Head of caudate nucleus (tissue), 42 donors: ENCODE measurements around the gene TMEM150A.
"Not testable (repeated sequence)": the region's sequence is repeated elsewhere in the genome, so short reads cannot be mapped to it uniquely, and the experiment has no call there.

ENCODE experiments used
- DNase-seq, 42 donors: peaks; one replicate each; pipeline versions ENCODE4 v3.0.0 to v3.0.0-alpha.2; 2020 to 2021; ENCODE audit warnings: mixed read lengths in 7 of 42
- intact Hi-C: fragments of 100-400 bp; cut with DNase I; formaldehyde crosslinking; loops from one replicate; pipeline ENCODE4 v1.15.0; 2022

Gene TMEM150A

DNA sequence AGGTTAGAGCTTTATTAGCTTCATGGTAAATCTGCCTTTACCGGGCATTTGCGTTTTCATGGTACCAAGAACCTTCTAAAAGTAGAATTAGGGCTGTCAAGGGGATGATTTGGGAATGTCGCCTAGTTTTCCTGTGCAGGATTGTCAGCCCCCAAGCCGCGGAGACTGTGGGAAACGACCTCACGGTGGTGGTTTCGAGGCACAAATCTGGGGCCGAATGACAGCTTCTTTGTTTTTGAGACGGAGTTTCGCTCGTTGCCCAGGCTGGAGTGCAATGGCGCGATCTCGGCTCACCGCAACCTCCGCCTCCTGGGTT lies 12.9 kb upstream of the TMEM150A start:
- no peak for DNase-seq
- intact Hi-C loops, result no loop called here

GRCh38 chr2:85614757-85615156 lies 12.3 kb upstream of the TMEM150A start:
- DNase-seq, intact Hi-C loops: not testable (repeated sequence)

GRCh38 chr2:85613717-85614515 lies 11.4 kb upstream of the TMEM150A start:
- intact Hi-C loops, result no loop called here
- DNase-seq, result no peak

- intact Hi-C loops, result no loop called here
- DNase-seq, result peak; percentile 74 to 96 (median 90)
Measured at GRCh38 chr2:85611705-85612587, 9.4 kb upstream of the TMEM150A start, which contains the start of gene C2orf68. C2orf68 (minus strand) TSS chr2:85612066; CDS start chr2:85611984, 82 bp downstream.

DNA sequence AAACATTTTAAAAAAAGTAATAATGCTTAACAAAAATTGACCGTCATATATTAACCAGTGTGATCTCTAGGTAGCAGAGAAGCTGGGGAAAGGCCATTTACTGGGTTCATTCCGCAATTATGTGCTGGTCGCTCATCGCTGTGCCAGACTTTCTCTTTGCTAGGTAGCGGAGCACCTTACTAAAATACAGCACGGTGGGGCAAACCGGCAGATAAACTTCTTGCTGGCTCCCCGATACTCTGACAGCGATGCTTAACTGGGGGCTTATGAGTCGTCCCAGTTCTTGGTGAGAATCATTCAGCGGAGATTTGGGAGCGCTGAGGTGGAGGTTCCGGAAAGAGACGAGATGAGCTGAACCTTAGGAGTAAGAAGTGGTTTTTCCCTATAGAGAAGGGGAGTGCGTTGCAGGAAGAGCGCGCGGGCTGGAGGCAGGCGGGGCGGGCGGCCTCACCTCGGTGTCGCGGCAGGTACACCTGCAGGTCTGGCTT lies 8.8 kb upstream of the TMEM150A start:
- intact Hi-C loops, result no loop called here
- DNase-seq, result no peak

- intact Hi-C loops, result no loop called here
Measured at GRCh38 chr2:85607268-85608215, 5.0 kb upstream of the TMEM150A start.

GRCh38 chr2:85606116-85606455 lies 3.6 kb upstream of the TMEM150A start:
- intact Hi-C loops, result no loop called here
- DNase-seq, result no peak

More at GRCh38 chr2:85607268-85608215, 5.0 kb upstream of the TMEM150A start:
- DNase-seq, result no peak

DNA sequence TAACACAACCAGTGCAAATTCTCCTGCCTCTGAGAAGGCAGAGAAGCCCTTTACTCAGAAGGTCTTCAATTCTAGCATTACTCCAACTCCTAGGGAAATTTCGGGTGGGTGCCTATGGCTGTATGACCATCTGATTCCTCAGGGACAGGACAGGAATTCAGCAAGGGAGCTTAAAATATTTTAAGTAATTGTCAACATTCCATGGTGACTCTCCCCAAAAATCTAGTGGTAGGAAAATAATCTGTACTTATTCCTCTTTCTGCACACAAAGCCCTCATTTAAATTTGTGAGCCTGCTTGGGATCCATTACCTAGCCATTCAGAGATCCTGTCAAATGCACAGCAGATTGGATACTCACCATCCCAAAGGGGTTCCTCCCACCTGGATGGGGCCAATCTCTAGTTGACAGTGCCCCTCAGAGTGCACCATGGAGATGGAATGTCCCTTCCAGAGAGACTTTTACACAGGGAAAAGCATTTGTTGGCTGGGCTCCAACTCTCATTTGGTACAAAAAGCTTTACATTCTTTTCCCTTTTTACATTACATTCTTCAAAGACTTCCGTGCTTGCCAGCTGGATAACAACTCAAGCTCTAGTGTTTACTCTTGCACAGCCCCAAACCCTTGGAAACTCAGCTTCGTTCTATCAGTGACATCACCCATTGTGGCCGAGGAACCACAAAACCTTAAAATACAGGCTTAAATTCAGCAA lies 3.1 kb upstream of the TMEM150A start:
- intact Hi-C loops, result no loop called here
- no peak for DNase-seq

GRCh38 chr2:85604568-85605339 lies 2.3 kb upstream of the TMEM150A start:
- DNase-seq, result no peak

DNA sequence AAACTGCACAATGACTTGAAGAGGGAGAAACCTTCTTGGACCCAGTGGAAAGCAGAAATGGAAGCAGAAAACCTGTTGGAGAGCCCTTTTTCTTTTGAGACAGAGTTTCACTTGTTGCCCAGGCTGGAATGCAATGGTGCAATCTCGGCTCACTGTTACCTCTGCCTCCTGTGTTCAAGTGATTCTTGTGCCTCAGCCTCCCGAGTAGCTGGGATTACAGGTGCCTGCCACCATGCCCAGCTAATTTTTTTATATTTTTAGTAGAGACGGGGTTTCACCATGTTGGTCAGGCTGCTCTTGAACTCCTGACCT lies 1.6 kb upstream of the TMEM150A start:
- intact Hi-C loops, DNase-seq: not testable (repeated sequence)

More at GRCh38 chr2:85604568-85605339, 2.3 kb upstream of the TMEM150A start:
- intact Hi-C loops, result no loop called here

DNA sequence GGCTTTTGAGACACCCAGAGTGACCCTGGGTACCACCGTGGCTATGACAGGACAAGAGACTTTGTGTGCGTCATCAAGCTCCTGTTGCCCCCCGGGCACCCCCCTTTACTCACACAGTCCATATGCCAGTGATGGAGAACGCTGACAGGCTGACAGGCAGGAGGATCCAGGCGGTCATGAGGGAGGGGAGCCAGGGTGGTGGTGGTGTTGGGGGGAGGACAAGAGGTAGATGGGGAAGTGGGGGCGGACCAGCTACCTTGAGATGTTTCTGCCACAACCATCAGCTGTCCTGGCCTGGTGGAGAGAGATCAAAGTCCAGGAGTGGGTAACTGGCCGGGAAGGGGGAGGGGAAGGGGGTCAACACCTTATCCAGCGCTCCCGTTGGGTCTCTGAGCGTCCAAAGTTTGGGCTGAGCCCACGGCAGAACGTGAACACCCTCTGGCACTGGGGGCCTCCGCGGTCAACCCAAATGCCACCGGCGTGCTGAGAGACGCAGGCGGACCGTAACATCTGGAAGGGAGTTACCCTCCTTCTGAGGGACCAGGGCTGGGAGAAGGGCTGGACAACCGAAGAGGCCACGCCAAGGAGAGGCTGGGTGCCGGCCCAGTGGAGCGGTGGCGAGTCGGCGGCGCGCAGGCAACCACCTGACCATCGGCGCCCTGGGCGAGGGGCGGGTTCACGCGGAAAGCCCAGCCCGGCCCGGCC lies 575 bp downstream of the TMEM150A start:
- intact Hi-C loops, result no loop called here
- peak in 40 of 42 donors; percentile 52 to 86 (median 71) for DNase-seq

GRCh38 chr2:85600951-85601770 lies 1.3 kb downstream of the TMEM150A start:
- no peak for DNase-seq
- intact Hi-C loops, result no loop called here

DNA sequence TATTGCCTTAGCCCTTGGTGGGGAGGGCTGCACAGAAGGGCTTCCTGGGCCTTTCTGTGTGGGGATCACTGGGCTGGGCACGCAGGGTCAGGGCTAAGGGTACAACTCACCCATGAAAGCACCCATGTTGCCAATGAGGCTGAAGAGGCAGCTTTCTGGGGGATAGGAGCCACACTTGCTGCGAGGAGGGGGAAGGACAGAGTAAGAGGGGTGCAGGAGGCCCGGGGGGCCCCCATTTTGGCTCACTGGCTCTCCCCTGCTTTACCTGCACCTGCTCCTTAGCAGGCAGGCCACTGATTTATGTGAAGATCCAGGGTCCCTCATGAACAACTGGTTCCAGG lies 2.3 kb downstream of the TMEM150A start:
- DNase-seq, result no peak
- intact Hi-C loops, result no loop called here

- no peak for DNase-seq
- intact Hi-C loops, result loop anchor here (5.0 kb wide), 1 partner anchor 37 kb away; the partner anchor contains the start of gene GGCX
Measured at GRCh38 chr2:85599468-85600234, 2.8 kb downstream of the TMEM150A start.

GRCh38 chr2:85598594-85599340 lies 3.7 kb downstream of the TMEM150A start:
- intact Hi-C loops, result loop anchor here (5.0 kb wide), 1 partner anchor 36 kb away; the partner anchor contains the start of gene GGCX
- DNase-seq, result no peak
